Activated naive CD4-positive, alpha-beta T cell treated with anti-CD3 and anti-CD28 coated beads, Interleukin-2, amount 50 U/mL, for 16 hours (primary cell): ENCODE measurements around the gene NT5DC1.

Experiments
- DNase-seq: peaks from one replicate; pipeline ENCODE4 v3.0.0-alpha.2; 2020

The NT5DC1 gene

GRCh38 chr6:116144605-116145004, 44.0 kb downstream of the NT5DC1 start:
- no peak for DNase-seq

GRCh38 chr6:116145803-116146675, 45.4 kb downstream of the NT5DC1 start:
- DNase-seq = no peak

- no peak for DNase-seq
Observed at GRCh38 chr6:116152620-116153019, 52.0 kb downstream of the NT5DC1 start.

- no peak for DNase-seq
Observed at GRCh38 chr6:116154887-116155286, 54.2 kb downstream of the NT5DC1 start.

- no peak for DNase-seq
Observed at GRCh38 chr6:116156405-116157326, 56.0 kb downstream of the NT5DC1 start.

- no peak for DNase-seq
Observed at GRCh38 chr6:116157391-116157790, 56.7 kb downstream of the NT5DC1 start.

- DNase-seq = no peak
Observed at GRCh38 chr6:116158641-116159040, 58.0 kb downstream of the NT5DC1 start.

- DNase-seq = no peak
Observed at GRCh38 chr6:116159782-116160524, 59.3 kb downstream of the NT5DC1 start.

- no peak for DNase-seq
Observed at GRCh38 chr6:116165596-116165995, 64.9 kb downstream of the NT5DC1 start.

- DNase-seq = no peak
Observed at GRCh38 chr6:116166369-116166768, 65.7 kb downstream of the NT5DC1 start.

- no peak for DNase-seq
Observed at GRCh38 chr6:116168148-116168547, 67.5 kb downstream of the NT5DC1 start.

- no peak for DNase-seq
Observed at GRCh38 chr6:116169880-116170279, 69.2 kb downstream of the NT5DC1 start.

GRCh38 chr6:116170358-116171057, 69.9 kb downstream of the NT5DC1 start:
- DNase-seq = no peak

GRCh38 chr6:116173928-116174327, 73.3 kb downstream of the NT5DC1 start:
- no peak for DNase-seq

GRCh38 chr6:116175344-116175743, 74.7 kb downstream of the NT5DC1 start:
- DNase-seq = no peak

GRCh38 chr6:116176596-116176995, 75.9 kb downstream of the NT5DC1 start:
- no peak for DNase-seq

GRCh38 chr6:116180375-116180774, 79.7 kb downstream of the NT5DC1 start:
- DNase-seq = no peak

- DNase-seq = no peak
Observed at GRCh38 chr6:116189472-116189871, 88.8 kb downstream of the NT5DC1 start.

GRCh38 chr6:116190550-116190949, 89.9 kb downstream of the NT5DC1 start:
- DNase-seq = no peak

GRCh38 chr6:116191881-116192280, 91.2 kb downstream of the NT5DC1 start:
- DNase-seq = no peak

- no peak for DNase-seq
Observed at GRCh38 chr6:116192786-116193185, 92.1 kb downstream of the NT5DC1 start.

GRCh38 chr6:116196841-116197240, 96.2 kb downstream of the NT5DC1 start:
- DNase-seq = no peak
